ENCODE results near the gene FIBIN.
"Not testable (repeated sequence)": the region's sequence is repeated elsewhere in the genome, so short reads cannot be mapped to it uniquely, and the experiment has no call there.

The FIBIN gene

DNA sequence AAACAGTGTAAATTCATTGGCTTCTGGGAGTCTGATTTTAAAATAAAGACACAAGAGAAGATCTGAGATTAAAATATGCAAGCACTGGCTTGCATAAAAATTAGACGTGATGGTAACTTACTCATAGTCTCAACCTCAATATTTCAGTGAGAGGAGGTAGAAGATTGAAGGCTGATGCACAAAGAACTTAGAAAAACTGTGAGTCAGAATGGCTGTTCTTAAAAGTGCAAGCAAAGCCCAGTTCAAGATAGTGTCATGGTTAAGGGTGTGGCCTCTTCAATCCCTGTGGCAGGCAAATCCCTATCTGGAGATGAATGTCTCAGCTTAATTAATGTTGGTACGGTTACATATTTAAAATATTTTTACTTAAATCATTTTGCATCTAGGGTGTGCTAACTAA, 33.6 kb upstream of the FIBIN start:
- TF ChIP-seq, protein P1, sequence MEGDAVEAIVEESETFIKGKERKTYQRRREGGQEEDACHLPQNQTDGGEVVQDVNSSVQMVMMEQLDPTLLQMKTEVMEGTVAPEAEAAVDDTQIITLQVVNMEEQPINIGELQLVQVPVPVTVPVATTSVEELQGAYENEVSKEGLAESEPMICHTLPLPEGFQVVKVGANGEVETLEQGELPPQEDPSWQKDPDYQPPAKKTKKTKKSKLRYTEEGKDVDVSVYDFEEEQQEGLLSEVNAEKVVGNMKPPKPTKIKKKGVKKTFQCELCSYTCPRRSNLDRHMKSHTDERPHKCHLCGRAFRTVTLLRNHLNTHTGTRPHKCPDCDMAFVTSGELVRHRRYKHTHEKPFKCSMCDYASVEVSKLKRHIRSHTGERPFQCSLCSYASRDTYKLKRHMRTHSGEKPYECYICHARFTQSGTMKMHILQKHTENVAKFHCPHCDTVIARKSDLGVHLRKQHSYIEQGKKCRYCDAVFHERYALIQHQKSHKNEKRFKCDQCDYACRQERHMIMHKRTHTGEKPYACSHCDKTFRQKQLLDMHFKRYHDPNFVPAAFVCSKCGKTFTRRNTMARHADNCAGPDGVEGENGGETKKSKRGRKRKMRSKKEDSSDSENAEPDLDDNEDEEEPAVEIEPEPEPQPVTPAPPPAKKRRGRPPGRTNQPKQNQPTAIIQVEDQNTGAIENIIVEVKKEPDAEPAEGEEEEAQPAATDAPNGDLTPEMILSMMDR (IDR thresholded peaks at IDR 0.05; ENCODE audit: control insufficient read depth, insufficient read depth, low read depth, low read length, missing control alignments), result no peak
- no peak overlapping the region for H3K4me3 ChIP-seq (ENCODE audit: control insufficient read depth, low read depth, low read length)
- no peak for DNase-seq (ENCODE audit: low read depth)

DNA sequence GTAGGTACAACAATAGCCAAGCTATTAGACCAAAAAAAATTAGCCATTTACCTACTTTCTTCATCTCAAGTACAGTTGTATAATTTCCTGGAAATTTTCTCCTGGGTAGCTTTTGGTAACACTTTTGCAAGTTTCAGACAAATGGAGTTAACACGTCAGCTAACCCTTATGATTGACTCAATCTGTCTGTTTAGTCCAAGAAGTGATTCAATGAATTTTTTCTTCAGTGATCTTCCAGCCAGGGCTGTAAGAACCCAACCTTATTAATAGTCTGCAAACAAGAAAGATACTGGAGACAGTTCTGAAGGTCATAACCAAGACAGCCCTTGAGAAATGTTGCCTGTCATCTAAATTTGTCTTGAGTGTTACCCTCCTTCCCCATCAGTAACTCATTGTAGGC, 30.1 kb upstream of the FIBIN start:
- no peak overlapping the region for H3K4me3 ChIP-seq (ENCODE audit: control insufficient read depth, low read depth, low read length)
- no peak for DNase-seq (ENCODE audit: low read depth)
- TF ChIP-seq, protein P1 (IDR thresholded peaks at IDR 0.05; ENCODE audit: control insufficient read depth, insufficient read depth, low read depth, low read length, missing control alignments), result no peak

GRCh38 chr11:26964339-26964738, 29.6 kb upstream of the FIBIN start:
- H3K4me3 ChIP-seq (ENCODE audit: control insufficient read depth, low read depth, low read length), result no peak overlapping the region
- TF ChIP-seq, protein P1 (IDR thresholded peaks at IDR 0.05; ENCODE audit: control insufficient read depth, insufficient read depth, low read depth, low read length, missing control alignments), result no peak
- DNase-seq (ENCODE audit: low read depth), result no peak

DNA sequence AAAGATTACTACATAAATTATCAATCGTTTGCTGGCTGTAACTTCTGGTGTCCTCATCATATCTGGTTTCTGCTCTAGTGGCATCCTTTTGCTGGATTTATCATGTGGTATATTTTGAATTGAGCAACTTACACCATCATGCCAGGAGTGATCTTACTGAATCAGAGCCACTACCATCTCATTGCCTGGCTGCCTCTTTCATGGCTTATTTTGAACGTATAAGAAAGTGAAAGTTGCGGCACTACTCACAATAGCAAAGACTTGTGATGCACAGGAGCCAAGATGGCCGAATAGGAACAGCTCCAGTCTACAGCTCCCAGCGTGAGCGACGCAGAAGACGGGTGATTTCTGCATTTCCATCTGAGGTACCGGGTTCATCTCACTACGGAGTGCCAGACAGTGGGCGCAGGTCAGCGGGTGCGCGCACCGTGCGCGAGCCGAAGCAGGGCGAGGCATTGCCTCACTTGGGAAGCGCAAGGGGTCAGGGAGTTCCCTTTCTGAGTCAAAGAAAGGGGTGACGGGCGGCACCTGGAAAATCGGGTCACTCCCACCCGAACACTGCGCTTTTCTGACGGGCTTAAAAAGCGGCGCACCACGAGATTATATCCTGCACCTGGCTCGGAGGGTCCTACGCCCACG, 28.9 kb upstream of the FIBIN start:
- DNase-seq (ENCODE audit: low read depth); H3K4me3 ChIP-seq (ENCODE audit: control insufficient read depth, low read depth, low read length): not testable (repeated sequence)

GRCh38 chr11:26971961-26972360, 22.0 kb upstream of the FIBIN start:
- DNase-seq (ENCODE audit: low read depth), result no peak

GRCh38 chr11:26974069-26974783, 19.7 kb upstream of the FIBIN start:
- no peak overlapping the region for H3K4me3 ChIP-seq (ENCODE audit: control insufficient read depth, low read depth, low read length)
- DNase-seq (ENCODE audit: low read depth), result peak; percentile 46
- TF ChIP-seq, protein P1 (IDR thresholded peaks at IDR 0.05; ENCODE audit: control insufficient read depth, insufficient read depth, low read depth, low read length, missing control alignments), result no peak

More at GRCh38 chr11:26971961-26972360, 22.0 kb upstream of the FIBIN start:
- TF ChIP-seq, protein P1 (IDR thresholded peaks at IDR 0.05; ENCODE audit: control insufficient read depth, insufficient read depth, low read depth, low read length, missing control alignments), result no peak
- no peak overlapping the region for H3K4me3 ChIP-seq (ENCODE audit: control insufficient read depth, low read depth, low read length)

DNA sequence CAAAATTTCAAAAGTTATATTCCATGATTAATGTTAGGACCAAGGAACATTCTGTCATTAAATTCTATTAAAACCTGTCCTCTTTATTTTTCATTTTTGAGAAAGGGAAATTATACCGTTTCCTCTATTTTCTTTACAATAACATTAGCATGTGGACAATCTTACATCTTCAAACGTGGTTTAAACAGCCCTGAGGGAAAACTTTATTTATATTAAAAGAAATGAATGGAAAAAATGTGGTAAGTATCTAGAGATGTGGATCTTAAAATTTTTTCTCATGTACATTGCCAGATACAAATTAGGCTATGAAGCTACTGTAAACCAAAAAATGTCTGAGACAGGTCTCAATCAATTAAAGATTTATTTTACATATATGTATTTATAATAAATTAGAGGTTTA, 18.9 kb upstream of the FIBIN start:
- no peak for DNase-seq (ENCODE audit: low read depth)
- H3K4me3 ChIP-seq (ENCODE audit: control insufficient read depth, low read depth, low read length), result no peak overlapping the region
- TF ChIP-seq, protein P1 (IDR thresholded peaks at IDR 0.05; ENCODE audit: control insufficient read depth, insufficient read depth, low read depth, low read length, missing control alignments), result no peak

Data from AG09309 (cell line).